HEK293 (cell line): ENCODE results near the gene CD9.
"Not testable (repeated sequence)": the region's sequence is repeated elsewhere in the genome, so short reads cannot be mapped to it uniquely, and the experiment has no call there.

Experiments used
- ELK4 ChIP-seq: IDR thresholded peaks from 2 replicates; pipeline ENCODE4 v1.6.1; 2011; ENCODE audit warnings: mild to moderate bottlenecking, low read depth, low read length, borderline replicate concordance
- INSM2 ChIP-seq: fragments of 450-650 bp; formaldehyde crosslinking; IDR thresholded peaks from 2 replicates; pipeline ENCODE4 v1.5.1; 2016; ENCODE audit warnings: missing biosample characterization, missing genetic modification characterization
- KLF10 ChIP-seq: fragments of 450-650 bp; IDR thresholded peaks from 2 replicates; pipeline ENCODE4 v1.5.1; 2018; ENCODE audit warnings: missing biosample characterization, mild to moderate bottlenecking, missing genetic modification characterization
- ZBTB1 ChIP-seq: fragments of 450-650 bp; formaldehyde crosslinking; IDR thresholded peaks from 2 replicates; pipeline ENCODE4 v1.5.1; 2016; ENCODE audit warnings: missing biosample characterization, missing genetic modification characterization

GRCh38 chr12:6159166-6160011, 40.8 kb upstream of the CD9 start:
- TF ChIP-seq ELK4; KLF10; ZBTB1 (tag by site-specific recombination); INSM2 (tag by site-specific recombination): not testable (repeated sequence)
